GM18498 (cell line): ENCODE measurements around the gene MYOZ2.
"Not testable (repeated sequence)": the region's sequence is repeated elsewhere in the genome, so short reads cannot be mapped to it uniquely, and the experiment has no call there.

Experiments used
- ATAC-seq: cut with Tn5 transposase; IDR thresholded peaks from one replicate; pipeline ENCODE4 v1.9.1; 2021; ENCODE audit warnings: mild to moderate bottlenecking, moderate library complexity; ENCODE audit not compliant: unreplicated experiment

The MYOZ2 gene

DNA sequence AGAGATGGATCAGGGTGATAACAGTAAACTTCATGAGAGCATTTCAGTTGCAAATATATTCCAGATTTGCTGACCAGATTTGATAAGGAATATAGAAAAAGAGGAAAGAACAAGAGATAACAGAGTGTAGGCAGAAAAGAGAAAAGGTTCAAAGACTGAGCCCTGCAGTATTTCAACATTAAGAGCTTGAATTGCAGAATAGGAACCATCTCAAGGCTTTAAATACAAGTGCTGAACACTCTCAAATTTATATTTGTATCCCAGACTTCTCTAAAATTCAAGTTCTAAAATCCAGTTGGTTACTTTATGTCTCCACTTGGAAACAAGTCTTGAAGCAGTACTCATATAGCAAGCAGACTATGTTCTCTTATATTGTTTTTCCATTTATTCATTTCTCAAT is 9.7 kb upstream of the MYOZ2 start:
- no peak for ATAC-seq

DNA sequence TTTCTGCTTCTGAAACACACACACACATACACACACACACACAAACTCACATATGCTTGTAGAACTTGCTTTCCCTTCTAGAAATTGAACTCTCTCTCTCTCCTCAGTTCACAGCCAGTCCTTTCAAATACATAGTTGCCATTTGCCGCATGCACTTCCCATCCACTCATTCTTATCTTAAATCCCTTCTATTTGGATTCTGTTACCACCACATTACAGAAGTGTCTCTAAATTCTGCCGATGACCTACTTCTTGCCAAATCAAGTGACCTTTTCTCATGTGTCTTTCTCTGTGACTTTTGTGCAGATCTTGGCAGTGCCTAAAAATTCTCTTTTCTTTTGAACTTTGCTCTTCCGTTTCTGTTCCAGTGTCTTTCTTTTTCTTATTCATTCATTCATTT is 7.5 kb upstream of the MYOZ2 start:
- no peak for ATAC-seq

DNA sequence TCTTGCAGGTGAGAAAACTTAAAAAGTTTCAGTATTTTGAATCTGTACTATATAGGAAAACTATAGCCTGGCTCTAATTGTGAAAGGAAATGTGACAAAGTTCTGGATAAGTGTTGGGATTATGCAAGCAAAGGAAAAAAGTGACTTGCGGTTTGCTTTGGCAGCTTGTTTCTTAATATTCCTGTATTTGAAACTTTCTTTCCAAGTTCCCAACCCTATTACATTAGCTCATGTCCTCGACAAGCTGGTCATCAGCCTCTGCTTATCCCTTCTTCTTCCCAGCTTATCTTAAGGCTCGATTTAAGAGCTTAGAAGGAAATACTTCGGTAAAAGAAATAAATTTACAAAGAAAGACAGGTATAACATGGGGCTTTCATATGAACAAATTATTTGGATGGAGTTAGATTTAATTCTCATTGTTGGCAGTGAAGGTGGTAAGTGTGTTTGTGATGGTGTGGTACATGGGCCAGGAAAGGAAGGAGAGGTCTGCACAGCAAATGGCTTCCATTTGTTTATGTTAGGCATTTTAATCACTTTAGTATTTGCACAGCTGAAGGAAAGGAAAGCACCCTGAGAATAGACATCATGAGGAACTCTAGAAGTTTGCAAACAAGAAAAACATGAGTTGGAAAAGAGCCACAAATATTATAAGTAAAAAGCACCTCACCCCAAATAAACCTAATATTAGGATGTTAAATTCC is 5.1 kb upstream of the MYOZ2 start:
- no peak for ATAC-seq

DNA sequence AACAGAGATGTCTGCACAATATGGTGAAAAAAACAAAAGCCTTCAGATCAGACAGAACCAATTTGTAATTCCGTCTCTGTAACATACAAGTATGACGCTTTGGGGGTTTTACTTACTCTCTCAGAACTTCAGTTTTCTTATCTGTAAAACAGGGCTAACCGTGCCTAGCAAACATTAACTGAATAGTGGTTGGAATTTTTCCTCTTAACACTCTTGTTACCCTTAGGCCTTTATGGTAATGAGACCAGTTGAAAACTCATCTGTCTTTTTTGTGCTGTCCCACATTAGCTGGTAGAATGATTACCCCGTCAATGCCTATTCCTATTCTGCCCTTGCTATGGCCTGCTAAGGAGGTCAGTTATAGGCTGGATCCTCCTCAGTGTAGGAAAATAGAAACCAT is 4.5 kb upstream of the MYOZ2 start:
- ATAC-seq = no peak

DNA sequence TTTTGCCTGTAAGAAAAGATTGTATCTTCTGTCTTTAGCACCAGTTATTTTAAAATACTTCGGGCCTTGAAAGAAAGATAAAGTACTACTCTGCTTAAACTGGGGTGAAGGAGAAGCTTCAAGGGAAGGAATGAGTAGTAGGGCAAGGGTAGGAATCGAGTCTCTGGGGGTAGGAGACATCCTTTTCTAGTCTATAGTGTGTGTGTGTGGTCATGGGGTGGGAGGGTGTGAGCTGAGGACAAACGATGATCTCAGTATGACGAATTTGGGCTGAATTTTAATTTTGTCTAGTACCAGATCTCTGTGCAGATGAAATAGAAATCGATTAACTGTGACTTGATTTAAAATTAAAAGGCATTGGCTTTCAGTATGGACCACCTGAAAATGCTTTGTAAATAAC is 3.3 kb upstream of the MYOZ2 start:
- no peak for ATAC-seq

DNA sequence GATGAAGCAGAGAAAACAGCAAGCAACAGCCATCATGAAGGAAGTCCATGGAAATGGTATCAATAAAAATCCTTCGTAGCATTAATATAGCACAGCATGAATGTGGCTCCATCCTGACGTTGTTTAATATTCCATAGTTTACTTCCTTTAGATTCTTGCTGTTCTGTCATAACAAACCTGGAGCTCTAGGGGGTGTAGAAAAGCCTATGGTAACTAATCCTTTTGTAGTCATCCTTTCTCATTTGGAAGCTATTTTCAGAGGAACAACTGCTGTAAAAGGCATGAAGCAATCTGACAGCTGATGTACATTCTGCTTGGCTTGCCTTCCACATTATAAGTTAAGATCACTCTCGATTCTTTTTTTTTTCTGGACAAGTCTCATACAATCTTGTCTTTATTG is 914 bp downstream of the MYOZ2 start:
- no peak for ATAC-seq

DNA sequence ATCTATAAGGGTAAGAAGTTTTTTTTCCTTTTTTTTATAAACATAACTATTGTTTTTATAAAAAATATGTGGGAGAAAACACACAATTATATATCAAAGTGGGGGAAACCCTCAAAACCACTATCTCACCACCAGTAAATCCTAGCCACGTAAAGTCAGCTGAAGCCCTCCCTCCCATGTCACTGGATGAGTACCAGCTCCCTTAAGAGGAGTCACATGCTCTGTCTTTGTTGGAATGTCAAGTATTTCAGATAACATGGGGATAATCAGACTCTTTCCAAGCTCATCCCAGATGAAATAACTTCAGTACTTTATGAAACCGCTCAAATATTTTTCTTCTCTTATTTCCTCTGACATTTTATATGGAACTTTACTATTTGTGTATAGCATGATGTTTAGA is 2.4 kb downstream of the MYOZ2 start:
- no peak for ATAC-seq

DNA sequence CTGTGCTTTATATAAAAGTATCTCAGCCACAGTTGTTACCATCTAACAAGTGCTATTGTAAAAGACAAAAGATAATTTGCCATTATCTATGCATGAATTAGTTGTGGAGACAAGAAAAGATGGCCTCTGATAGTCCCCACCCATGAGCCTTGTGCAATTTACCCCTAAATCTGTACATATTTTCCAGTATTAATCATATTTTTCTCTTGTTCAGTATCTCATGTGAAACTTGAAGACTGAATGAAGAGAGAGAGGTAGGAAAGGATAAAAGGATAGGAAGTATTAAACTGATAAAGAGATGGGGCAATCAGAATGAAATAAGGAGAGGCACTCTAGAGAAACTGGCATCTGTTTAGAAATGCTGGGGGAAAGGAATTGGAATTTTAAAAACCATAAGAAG is 3.7 kb downstream of the MYOZ2 start:
- ATAC-seq = no peak

DNA sequence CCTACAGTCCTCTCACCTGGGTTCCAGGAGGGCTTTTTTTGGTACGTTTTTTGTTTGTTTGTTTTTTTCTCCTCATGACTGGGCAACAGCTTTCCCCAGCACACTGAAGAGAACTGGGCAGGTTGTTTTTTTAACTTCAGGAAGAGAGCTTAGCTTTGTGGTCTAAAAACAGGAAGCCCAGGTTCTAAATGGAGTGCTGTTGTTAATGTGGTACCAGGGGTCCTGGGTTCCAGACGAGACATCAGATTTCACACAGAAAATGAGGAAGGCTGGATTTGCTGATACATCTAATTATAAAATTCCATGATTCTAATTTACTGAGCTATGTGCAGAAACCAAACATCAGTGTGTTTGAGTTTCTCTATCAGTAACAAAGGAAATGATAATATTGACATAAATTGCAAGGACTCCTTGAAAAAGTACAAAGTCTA is 4.2 kb downstream of the MYOZ2 start:
- no peak for ATAC-seq

DNA sequence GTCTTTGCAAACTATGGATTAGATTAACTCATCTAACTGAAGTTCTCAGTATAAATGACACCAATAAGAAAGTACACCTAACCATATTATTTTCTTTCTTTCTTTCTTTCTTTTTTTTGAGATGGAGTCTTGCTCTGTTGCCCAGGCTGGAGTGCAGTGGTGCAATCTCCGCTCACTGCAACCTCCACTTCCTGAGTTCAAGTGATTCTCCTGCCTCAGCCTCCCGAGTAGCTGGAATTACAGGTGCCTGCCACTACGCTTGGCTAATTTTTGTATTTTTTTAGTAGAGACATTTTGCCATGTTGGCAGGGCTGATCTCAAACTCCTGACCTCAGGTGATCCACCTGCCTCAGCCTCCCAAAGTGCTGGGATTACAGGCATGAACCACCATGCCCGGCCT is 5.7 kb downstream of the MYOZ2 start:
- not testable (repeated sequence) for ATAC-seq

DNA sequence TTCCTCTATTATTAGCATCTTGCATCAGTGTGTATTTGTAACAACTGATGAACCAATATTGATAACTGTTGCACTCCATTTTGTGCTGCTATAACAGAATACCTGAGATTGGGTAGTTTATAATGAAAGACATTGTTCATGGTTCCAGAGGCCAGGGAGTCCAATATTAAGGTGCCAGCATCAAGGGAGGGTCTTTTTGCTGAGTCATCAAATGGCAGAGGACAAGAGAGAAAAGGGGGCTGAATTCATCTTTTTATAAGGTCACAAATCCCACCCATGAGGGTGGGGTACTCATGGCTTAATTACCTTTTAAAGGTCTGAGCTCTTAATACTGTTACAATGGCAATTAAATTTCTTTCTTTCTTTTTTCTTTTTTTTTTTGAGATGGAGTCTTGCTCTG is 7.2 kb downstream of the MYOZ2 start:
- ATAC-seq = no peak

DNA sequence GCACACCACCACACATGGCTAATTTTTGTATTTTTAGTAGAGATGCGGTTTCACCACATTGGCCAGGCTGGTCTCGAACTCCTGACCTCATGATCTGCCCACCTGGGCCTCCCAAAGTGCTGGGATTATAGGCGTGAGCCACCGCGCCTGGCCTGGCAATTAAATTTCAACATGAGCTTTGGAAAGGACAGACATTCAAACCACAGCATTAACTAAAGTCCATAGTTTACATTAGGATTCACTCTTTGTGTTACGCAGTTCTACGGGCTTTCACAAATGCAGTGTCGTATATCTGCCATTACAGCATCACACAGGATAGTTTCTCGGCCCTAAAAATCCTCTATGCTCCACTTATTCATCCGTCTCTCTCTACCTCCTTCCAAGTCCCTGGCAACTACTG is 7.7 kb downstream of the MYOZ2 start:
- not testable (repeated sequence) for ATAC-seq

DNA sequence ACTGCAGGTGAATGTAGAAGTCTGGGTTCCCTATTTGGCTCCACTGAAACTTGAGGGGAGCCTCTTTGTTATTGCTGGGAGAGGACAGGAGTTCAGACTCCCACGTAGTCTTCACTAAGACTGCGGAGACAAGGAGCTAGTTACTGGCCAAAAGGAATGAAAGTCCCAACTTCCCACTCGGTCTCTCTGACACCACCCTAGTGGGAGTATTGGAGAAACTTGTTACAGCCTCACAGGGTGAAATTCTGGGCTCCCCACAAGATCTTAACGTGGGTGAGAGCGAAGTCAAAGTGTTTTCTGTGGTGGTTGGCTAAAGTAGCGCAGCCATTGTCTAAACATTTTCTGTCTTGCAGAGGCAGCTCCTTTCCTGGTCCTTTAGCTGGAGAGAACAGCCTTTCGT is 13.5 kb downstream of the MYOZ2 start:
- ATAC-seq = no peak

DNA sequence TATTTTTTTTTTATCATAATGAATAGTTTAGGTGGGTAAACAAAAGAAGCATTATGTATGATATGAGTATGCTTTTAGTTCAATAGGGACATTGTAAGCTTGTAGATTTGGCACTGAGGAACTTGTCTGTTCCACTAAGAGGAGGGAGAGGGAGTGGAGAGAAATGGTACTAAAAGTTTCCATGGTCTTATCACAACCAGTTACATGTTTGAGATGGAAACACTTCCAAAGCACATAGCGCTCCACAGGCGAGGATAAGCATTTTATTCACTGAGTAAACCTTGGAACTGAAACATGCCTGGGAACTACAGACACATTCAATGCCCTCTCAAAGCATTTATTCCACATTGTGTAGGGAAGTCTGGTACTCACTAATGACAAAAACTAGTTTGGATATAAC is 15.5 kb downstream of the MYOZ2 start:
- no peak for ATAC-seq

DNA sequence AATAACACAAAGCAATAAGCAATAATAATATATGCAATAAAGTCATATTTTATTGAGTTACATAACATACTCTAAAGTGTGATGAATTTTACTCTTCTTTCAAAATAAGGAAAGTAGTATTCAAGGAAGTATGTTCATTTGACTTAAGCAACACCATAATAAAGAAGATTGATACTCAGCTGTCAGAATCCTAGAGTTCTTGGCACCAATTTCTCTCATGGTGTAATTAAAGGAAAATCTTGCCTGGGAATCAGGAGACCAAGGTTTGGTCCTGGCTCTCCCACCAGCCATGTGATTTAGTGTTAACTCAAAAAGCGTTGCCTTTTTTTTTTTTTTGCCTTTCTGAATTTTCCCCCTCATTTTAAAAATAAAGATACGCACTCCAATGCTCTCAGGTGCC is 17.1 kb downstream of the MYOZ2 start:
- ATAC-seq = no peak

DNA sequence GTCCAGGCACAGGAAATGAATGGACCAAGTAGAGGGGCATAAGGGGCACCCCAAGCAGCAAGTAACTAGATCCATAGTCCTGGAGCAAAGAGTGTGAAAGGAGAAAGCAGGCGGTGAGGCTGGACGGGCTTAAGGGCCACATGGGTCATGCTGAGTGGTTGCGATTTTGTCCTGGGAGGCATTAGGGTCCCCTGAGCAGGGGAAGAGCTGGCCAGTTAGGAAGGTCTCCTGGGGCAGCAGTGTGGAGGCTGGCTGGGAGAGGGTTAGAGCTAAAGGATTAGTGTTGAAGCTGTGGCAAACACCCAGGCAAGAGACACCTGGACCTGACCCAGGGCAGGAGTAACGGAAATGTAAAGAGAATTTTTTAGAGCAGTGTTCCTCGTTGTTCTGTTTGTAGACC is 26.5 kb downstream of the MYOZ2 start:
- ATAC-seq = no peak

DNA sequence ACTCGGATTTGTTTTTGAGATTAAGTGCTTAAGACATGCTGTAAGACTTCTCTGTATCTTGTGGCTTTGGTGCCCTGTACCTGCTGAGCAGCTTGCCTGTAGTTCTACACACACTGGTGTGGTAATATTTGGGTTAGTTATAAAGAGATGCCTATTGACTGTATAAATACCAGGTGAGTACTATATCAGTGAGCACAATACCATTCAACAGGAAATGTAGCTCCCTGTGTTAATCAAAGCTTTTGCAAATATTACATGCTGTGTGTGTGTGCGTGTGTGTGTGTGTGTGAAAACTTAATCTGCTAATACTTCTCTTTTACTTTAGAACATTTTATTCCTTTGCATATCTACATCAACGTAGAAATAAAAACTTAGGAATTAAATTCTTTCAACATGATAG is 30.1 kb downstream of the MYOZ2 start:
- no peak for ATAC-seq

DNA sequence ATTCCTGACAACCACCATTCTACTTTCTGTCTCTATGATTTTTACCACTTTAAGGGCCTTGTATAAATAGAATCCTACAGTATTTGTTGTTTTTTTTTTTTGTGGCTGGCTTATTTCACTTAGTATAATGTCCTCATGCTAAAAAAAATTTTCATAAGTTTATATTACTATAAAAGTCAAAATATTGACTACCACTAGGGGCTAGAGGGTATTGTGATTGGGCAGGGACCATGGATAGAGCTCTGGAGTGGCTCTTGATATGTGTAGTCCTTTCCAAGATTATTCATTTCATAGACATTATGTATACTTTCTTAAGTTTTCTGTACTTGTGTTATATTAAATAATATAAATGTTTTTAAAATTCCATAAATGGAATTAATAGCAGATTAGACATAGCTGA is 34.6 kb downstream of the MYOZ2 start:
- ATAC-seq = no peak

DNA sequence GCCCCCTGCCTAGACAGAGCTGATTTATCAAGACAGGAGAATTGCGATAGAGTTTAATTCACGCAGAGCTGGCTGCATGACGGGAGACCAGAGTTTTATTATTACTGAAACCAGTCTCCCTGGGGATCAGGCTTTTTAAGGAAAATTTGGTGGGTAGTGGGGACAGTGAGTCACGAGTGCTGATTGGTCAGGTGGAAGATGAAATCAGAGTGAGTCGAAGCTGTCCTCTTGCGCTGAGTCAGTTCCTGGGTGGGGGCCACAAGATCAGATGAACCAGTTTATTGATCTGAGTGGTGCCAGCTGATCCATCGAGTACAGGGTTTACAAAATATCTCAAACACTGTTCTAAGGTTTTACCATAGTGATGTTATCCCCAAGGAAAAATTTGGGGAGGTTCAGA is 36.6 kb downstream of the MYOZ2 start:
- ATAC-seq = no peak

DNA sequence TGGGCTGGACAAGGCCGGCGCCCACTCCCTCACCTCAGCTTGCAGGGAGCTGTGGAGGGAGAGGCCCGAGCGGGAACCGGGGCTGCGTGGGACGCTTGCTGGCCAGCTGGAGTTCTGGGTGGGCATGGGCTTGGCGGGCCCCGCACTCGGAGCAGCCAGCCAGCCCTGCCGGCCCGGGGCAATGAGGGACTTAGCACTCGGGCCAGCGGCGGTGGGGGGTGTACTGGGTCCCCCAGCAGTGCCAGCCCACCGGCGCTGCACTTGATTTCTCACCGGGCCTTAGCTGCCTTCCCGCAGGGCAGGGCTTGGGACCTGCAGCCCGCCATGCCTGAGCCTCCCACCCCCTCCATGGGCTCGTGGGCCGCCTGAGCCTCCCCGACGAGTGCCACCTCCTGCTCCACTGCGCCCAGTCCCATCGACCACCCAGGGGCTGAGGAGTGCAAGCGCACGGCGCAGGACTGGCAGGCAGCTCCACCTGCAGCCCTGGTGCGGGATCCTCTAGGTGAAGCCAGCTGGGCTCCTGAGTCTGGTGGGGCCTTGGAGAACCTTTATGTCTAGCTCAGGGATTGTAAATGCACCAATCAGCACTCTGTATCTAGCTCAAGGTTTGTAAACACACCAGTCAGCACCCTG is 38.2 kb downstream of the MYOZ2 start:
- ATAC-seq = not testable (repeated sequence)

DNA sequence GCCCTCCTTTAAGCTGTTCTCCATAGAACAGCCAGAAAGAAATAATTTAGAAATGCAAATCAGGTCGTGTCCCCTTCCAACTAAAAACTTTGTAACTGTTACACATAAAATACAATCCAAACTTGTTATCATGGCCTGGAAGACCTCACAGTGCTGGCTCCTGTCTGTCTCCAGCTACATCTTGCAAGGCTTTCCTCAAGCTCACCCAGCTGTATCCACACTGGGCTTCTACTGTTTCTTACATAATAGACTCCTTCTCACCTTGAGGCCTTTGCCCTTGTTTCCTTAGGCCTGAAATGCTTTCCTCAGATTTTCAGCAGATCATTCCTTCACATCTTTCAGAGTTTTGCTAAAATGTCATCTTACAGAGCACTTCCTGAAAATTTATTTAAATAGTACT is 43.4 kb downstream of the MYOZ2 start:
- no peak for ATAC-seq

DNA sequence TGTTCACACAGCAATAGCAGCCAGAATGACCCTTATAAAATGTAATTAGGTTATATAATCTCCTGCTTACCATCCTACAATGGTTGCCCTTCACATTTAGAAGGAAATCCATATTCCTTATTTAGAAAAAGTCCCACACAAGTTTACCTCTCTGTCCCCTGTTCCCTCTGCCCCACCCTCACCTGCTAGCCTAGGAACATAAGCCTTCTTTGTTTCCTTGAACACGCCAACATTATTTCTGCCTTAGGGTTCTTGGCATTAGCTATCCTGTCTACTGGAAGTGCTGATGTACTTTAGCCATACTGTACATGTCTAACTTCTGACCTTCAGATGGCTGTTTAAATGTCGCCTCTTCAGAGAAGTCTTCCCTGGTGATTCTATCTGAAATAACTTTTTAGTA is 48.5 kb downstream of the MYOZ2 start:
- ATAC-seq = no peak

DNA sequence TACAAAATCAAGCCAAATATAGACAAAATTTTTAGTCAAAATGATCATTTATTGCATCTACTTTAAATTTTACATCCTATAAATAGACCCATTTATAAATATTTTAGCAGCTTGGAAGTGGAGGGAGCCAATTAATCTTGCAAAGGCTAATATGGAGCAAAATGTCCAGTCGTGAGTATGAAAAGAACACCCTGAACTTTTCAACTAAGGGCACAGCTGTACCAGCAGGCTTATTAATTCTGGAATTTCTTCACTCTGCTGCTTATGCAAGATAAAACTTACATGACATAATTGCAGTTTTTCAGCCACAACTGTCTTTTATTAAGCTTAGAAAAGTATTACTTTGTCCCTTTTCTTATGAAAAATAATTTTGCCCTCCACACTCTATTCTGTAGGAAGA is 54.0 kb downstream of the MYOZ2 start:
- no peak for ATAC-seq
